ENCODE measurements around the gene MAEA.

MAEA gene

GRCh38 chr4:1245481-1246051 lies 44.1 kb upstream of the MAEA start:
- peaks cover 7% of the 10 kb centered on the region for H3K36me3 ChIP-seq (ENCODE audit: insufficient read depth, low read length)
- H3K4me3 ChIP-seq (ENCODE audit: low read length): no peak overlapping the region
- H3K4me2 ChIP-seq (ENCODE audit: low read length): peak overlapping the region; percentile 97
- H3K27me3 ChIP-seq (ENCODE audit: control insufficient read depth, insufficient read depth, low read length): no peaks in the 10 kb centered on the region
- H3K9ac ChIP-seq (ENCODE audit: low read depth, low read length): no peak overlapping the region
- peaks cover 4% of the 10 kb centered on the region for H3K9me3 ChIP-seq (replicated peaks; ENCODE audit: low read length)
- H3K4me1 ChIP-seq (ENCODE audit: control insufficient read depth, insufficient read depth, low read length): peaks cover 62% of the 10 kb centered on the region

- Histone ChIP-seq H3K27me3 (ENCODE audit: control insufficient read depth, insufficient read depth, low read length) (no peaks in the 10 kb centered on the region), H3K4me1 (ENCODE audit: control insufficient read depth, insufficient read depth, low read length) (peaks cover 63% of the 10 kb centered on the region), H3K9me3 (replicated peaks; ENCODE audit: low read length) (peaks cover 6% of the 10 kb centered on the region), H3K36me3 (ENCODE audit: insufficient read depth, low read length) (peaks cover 7% of the 10 kb centered on the region), H3K4me3 (ENCODE audit: low read length) (peak overlapping the region; percentile 81), H3K4me2 (ENCODE audit: low read length) (peak overlapping the region; percentile 97), H3K9ac (ENCODE audit: low read depth, low read length) (peak overlapping the region; percentile 91)
Observed at GRCh38 chr4:1246111-1246881, 43.4 kb upstream of the MAEA start.

GRCh38 chr4:1246901-1247863 lies 42.5 kb upstream of the MAEA start:
- H3K4me1 ChIP-seq (ENCODE audit: control insufficient read depth, insufficient read depth, low read length): peaks cover 58% of the 10 kb centered on the region

GRCh38 chr4:1247864-1248244 lies 41.8 kb upstream of the MAEA start:
- H3K4me1 ChIP-seq (ENCODE audit: control insufficient read depth, insufficient read depth, low read length): peaks cover 51% of the 10 kb centered on the region
- H3K4me3 ChIP-seq (ENCODE audit: low read length): peak overlapping the region; percentile 81
- peak overlapping the region; percentile 97 for H3K4me2 ChIP-seq (ENCODE audit: low read length)
- peak overlapping the region; percentile 91 for H3K9ac ChIP-seq (ENCODE audit: low read depth, low read length)
- H3K9me3 ChIP-seq (replicated peaks; ENCODE audit: low read length): peaks cover 6% of the 10 kb centered on the region
- H3K36me3 ChIP-seq (ENCODE audit: insufficient read depth, low read length): peaks cover 13% of the 10 kb centered on the region
- H3K27me3 ChIP-seq (ENCODE audit: control insufficient read depth, insufficient read depth, low read length): no peaks in the 10 kb centered on the region

More at GRCh38 chr4:1246901-1247863, 42.5 kb upstream of the MAEA start:
- Histone ChIP-seq H3K9me3 (replicated peaks; ENCODE audit: low read length) (peaks cover 6% of the 10 kb centered on the region), H3K9ac (ENCODE audit: low read depth, low read length) (peak overlapping the region; percentile 91), H3K4me3 (ENCODE audit: low read length) (peak overlapping the region; percentile 81), H3K27me3 (ENCODE audit: control insufficient read depth, insufficient read depth, low read length) (no peaks in the 10 kb centered on the region), H3K4me2 (ENCODE audit: low read length) (peak overlapping the region; percentile 97), H3K36me3 (ENCODE audit: insufficient read depth, low read length) (peaks cover 13% of the 10 kb centered on the region)

GRCh38 chr4:1248245-1249147 lies 41.2 kb upstream of the MAEA start, which contains the start of gene CTBP1:
Gene CTBP1, minus strand, starts transcription at chr4:1249130. Its CDS starts 7,799 bp downstream, at chr4:1241331.
- H3K4me2 ChIP-seq (ENCODE audit: low read length): peak within 1 kb of the TSS; percentile 97
- peak within 1 kb of the TSS; percentile 91 for H3K9ac ChIP-seq (ENCODE audit: low read depth, low read length)
- H3K27me3 ChIP-seq (ENCODE audit: control insufficient read depth, insufficient read depth, low read length): no peaks in the 10 kb centered on the region
- H3K36me3 ChIP-seq (ENCODE audit: insufficient read depth, low read length): peaks cover 13% of the 10 kb centered on the region
- H3K9me3 ChIP-seq (replicated peaks; ENCODE audit: low read length): peaks cover 6% of the 10 kb centered on the region
- H3K4me3 ChIP-seq (ENCODE audit: low read length): peak within 1 kb of the TSS; percentile 81
- peaks cover 47% of the 10 kb centered on the region for H3K4me1 ChIP-seq (ENCODE audit: control insufficient read depth, insufficient read depth, low read length)

GRCh38 chr4:1249148-1249730 lies 40.5 kb upstream of the MAEA start:
- peaks cover 6% of the 10 kb centered on the region for H3K9me3 ChIP-seq (replicated peaks; ENCODE audit: low read length)
- H3K36me3 ChIP-seq (ENCODE audit: insufficient read depth, low read length): peaks cover 13% of the 10 kb centered on the region
- H3K4me1 ChIP-seq (ENCODE audit: control insufficient read depth, insufficient read depth, low read length): peaks cover 43% of the 10 kb centered on the region
- H3K4me2 ChIP-seq (ENCODE audit: low read length): peak overlapping the region; percentile 96
- H3K4me3 ChIP-seq (ENCODE audit: low read length): peak overlapping the region; percentile 68
- peak overlapping the region; percentile 91 for H3K9ac ChIP-seq (ENCODE audit: low read depth, low read length)
- no peaks in the 10 kb centered on the region for H3K27me3 ChIP-seq (ENCODE audit: control insufficient read depth, insufficient read depth, low read length)

- peaks cover 6% of the 10 kb centered on the region for H3K9me3 ChIP-seq (replicated peaks; ENCODE audit: low read length)
- peak overlapping the region; percentile 68 for H3K4me3 ChIP-seq (ENCODE audit: low read length)
- peaks cover 36% of the 10 kb centered on the region for H3K4me1 ChIP-seq (ENCODE audit: control insufficient read depth, insufficient read depth, low read length)
- peaks cover 13% of the 10 kb centered on the region for H3K36me3 ChIP-seq (ENCODE audit: insufficient read depth, low read length)
- peak overlapping the region; percentile 91 for H3K9ac ChIP-seq (ENCODE audit: low read depth, low read length)
- no peaks in the 10 kb centered on the region for H3K27me3 ChIP-seq (ENCODE audit: control insufficient read depth, insufficient read depth, low read length)
- H3K4me2 ChIP-seq (ENCODE audit: low read length): peak overlapping the region; percentile 96
Observed at GRCh38 chr4:1249731-1250526, 39.8 kb upstream of the MAEA start.

GRCh38 chr4:1250527-1250812 lies 39.2 kb upstream of the MAEA start:
- peaks cover 6% of the 10 kb centered on the region for H3K9me3 ChIP-seq (replicated peaks; ENCODE audit: low read length)
- peaks cover 13% of the 10 kb centered on the region for H3K36me3 ChIP-seq (ENCODE audit: insufficient read depth, low read length)
- peaks cover 31% of the 10 kb centered on the region for H3K4me1 ChIP-seq (ENCODE audit: control insufficient read depth, insufficient read depth, low read length)
- peak overlapping the region; percentile 96 for H3K4me2 ChIP-seq (ENCODE audit: low read length)
- H3K4me3 ChIP-seq (ENCODE audit: low read length): peak overlapping the region; percentile 68
- no peaks in the 10 kb centered on the region for H3K27me3 ChIP-seq (ENCODE audit: control insufficient read depth, insufficient read depth, low read length)
- H3K9ac ChIP-seq (ENCODE audit: low read depth, low read length): peak overlapping the region; percentile 91

GRCh38 chr4:1250921-1251772 lies 38.5 kb upstream of the MAEA start:
- H3K9ac ChIP-seq (ENCODE audit: low read depth, low read length): no peak overlapping the region
- peaks cover 24% of the 10 kb centered on the region for H3K4me1 ChIP-seq (ENCODE audit: control insufficient read depth, insufficient read depth, low read length)
- peaks cover 13% of the 10 kb centered on the region for H3K36me3 ChIP-seq (ENCODE audit: insufficient read depth, low read length)
- no peak overlapping the region for H3K4me2 ChIP-seq (ENCODE audit: low read length)
- no peak overlapping the region for H3K4me3 ChIP-seq (ENCODE audit: low read length)
- peaks cover 6% of the 10 kb centered on the region for H3K9me3 ChIP-seq (replicated peaks; ENCODE audit: low read length)
- H3K27me3 ChIP-seq (ENCODE audit: control insufficient read depth, insufficient read depth, low read length): no peaks in the 10 kb centered on the region
